ENCODE data around the gene HDAC5.
"Not testable (repeated sequence)": the region's sequence is repeated elsewhere in the genome, so short reads cannot be mapped to it uniquely, and the experiment has no call there.

Gene HDAC5

DNA sequence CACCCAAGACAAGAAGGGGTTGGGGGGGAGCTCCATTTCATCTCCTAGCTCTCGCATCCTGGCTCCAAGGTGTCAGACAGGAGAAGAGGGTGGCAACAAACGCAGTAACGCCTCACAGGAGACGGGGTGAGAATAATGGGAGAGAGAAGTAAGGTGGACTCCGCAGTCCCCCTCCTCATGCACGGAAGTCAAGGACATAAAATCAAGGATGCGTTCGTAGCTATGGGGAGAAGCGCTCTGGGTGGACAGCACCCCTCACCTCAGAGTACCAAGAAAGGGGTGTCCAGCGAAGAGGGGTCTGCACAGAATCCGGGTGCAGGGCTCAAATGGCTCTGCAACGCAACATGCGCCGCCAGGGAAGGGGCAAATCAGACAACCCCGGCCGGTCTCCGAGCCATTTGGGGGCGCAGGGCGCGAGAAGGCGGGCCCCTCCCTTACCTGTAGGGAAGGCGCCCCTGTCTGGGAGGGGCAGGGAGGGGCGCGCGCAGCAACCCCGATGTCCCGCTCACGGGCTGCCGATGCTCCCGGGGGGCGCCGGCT is 555 bp downstream of the HDAC5 start:
- H3K4me3 Mint-ChIP-seq, result peak overlapping the region; percentile 89 to 92
- H3K27ac Mint-ChIP-seq, result peak overlapping the region; percentile 94 to 95
- ATAC-seq (replicated peaks) (peak; percentile 18), DNase-seq (peak in 2 of 3 experiments; percentile 9 to 15)
- H3K27me3 Mint-ChIP-seq, result no peaks in the 10 kb centered on the region
- H3K4me1 Mint-ChIP-seq (ENCODE audit: low read depth in 2 of 2), result peaks cover 31 to 46% of the 10 kb centered on the region in 2 donors
- no peaks in the 10 kb centered on the region for H3K9me3 Mint-ChIP-seq
- H3K36me3 Mint-ChIP-seq (ENCODE audit: insufficient read depth), result peaks cover 20% of the 10 kb centered on the region

DNA sequence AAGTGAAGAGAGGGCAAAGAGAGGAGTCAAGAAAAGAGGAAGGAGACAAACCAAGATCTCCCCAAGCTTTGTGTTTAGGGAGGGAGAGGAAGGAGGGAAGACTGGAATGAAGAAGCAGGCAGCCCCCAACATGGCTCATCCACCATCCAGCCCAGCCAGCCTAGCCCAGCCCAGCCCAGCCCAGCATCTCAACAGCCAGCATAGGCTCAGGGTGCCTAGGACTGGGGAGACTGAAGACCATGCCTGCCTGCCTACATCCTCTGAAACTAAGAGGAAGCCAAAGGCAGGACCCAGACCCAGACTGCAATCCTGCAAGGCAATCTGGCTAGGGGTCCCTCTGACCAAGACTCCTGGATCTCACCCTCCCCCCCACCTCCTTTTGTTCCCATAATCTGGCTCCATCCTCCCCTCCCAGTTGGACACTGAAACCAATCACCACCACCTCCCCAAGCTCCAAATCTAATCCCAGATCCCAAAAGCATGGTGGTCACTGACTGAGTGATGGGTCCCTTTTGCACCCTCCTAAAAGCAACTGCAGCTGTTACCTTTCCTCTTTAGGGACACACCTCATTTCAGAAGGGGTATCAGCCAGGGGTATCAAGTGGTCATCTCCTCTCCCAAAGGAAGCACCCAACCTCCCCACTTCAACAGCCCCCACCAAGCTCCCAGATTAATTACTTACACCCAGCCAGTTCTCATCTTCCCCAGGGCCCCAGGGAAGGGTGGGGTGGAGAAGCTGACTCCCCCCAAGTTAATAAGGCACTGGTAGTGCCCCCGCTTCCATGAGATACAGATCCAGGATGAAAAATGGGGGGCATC is 1.2 kb downstream of the HDAC5 start:
- ATAC-seq (replicated peaks) (no peak), DNase-seq (no peak)
- Mint-ChIP-seq H3K4me3 (peak overlapping the region; percentile 89 to 92), H3K9me3 (no peaks in the 10 kb centered on the region), H3K27me3 (no peaks in the 10 kb centered on the region), H3K4me1 (ENCODE audit: low read depth in 2 of 2) (peaks cover 35 to 46% of the 10 kb centered on the region in 2 donors), H3K36me3 (ENCODE audit: insufficient read depth) (peaks cover 22% of the 10 kb centered on the region), H3K27ac (peak overlapping the region; percentile 93 to 95)

DNA sequence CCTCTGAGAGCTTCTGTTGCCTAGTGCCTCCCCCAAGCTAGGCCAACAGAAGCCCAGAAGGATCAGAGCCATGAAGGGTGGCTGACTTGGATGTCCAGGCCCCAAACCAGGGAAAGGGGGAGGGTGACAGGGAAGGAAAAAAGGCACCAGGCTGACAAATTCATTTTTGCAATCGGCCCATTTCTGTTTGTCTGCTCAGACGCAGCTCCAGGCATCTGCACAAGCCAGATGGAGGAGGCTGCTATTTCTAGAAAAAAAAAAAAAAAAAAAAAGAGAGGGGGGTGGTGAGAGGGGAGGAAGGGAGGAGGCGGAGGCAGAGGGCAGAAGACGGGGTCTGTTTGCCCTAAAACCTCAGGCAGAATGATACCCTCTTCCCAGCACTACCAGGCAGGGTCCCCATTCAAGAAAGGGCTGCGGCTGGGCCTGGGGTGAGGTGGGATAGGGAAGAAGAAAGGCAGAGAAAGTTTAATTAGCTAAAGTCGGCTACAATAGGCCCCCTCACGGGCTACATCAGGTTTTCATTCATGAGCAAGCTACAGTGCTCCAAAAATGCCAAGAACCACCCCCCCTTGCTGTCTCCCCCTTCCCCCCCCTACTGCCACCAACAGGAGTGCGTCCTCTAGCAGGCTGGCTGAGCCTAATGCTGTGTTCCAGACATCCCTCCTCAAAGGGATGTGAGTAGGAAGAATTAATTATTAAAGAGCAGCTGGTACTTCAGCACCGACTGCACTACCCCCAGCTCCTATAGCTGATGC is 2.4 kb downstream of the HDAC5 start:
- peak overlapping the region; percentile 89 to 92 for H3K4me3 Mint-ChIP-seq

DNA sequence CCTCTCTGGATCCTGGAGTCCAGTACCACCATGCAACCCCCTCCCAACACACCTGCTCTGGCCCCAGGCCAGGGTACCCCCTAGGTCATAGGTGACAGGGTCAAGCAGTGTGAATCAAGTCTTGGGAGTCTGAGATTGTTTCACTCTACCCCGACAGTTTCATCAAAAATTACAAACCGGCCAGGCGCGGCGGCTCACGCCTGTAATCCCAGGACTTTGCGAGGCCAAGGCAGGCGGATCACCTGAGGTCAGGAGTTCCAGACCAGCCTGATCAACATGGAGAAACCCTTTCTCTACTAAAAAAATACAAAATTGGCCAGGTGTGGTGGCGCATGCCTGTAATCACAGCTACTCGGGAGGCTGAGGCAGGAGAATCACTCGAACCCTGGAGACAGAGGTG is 3.2 kb downstream of the HDAC5 start:
- not testable (repeated sequence) for H3K27me3 Mint-ChIP-seq; H3K4me3 Mint-ChIP-seq; H3K9me3 Mint-ChIP-seq; DNase-seq; H3K27ac Mint-ChIP-seq; ATAC-seq (replicated peaks)
- Mint-ChIP-seq H3K4me1 (ENCODE audit: low read depth in 2 of 2) (peaks cover 49 to 58% of the 10 kb centered on the region in 2 donors), H3K36me3 (ENCODE audit: insufficient read depth) (peaks cover 27% of the 10 kb centered on the region)

More for the DNA sequence above, 2.4 kb downstream of the HDAC5 start:
- Mint-ChIP-seq H3K36me3 (ENCODE audit: insufficient read depth) (peaks cover 26% of the 10 kb centered on the region), H3K9me3 (no peaks in the 10 kb centered on the region), H3K4me1 (ENCODE audit: low read depth in 2 of 2) (peaks cover 45 to 51% of the 10 kb centered on the region in 2 donors), H3K27me3 (no peaks in the 10 kb centered on the region), H3K27ac (peak overlapping the region; percentile 93 to 95)
- DNase-seq (no peak), ATAC-seq (replicated peaks) (no peak)

DNA sequence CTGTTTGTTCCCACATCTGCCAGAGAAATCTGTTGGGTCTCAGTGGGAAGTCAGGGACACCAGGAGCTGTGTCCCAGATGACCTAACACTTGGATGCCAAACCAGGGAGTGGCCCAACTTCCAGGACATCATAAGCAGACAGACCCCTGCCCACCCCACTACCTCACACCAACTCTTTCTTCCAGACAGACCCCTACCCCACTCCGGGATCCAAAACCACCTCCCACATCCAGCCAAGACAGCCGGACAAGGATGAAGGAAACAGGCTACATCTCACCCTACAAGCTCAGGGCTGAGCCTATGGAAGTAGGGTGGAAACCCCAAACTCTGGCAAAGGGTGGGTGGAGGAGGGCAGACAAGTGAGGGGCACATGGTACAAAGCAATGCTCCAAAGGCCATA is 3.6 kb downstream of the HDAC5 start:
- ATAC-seq (replicated peaks) (no peak), DNase-seq (no peak)
- peaks cover 29% of the 10 kb centered on the region for H3K36me3 Mint-ChIP-seq (ENCODE audit: insufficient read depth)
- no peaks in the 10 kb centered on the region for H3K27me3 Mint-ChIP-seq
- peaks cover 49 to 58% of the 10 kb centered on the region in 2 donors for H3K4me1 Mint-ChIP-seq (ENCODE audit: low read depth in 2 of 2)
- no peaks in the 10 kb centered on the region for H3K9me3 Mint-ChIP-seq
- no peak overlapping the region for H3K4me3 Mint-ChIP-seq
- no peak overlapping the region for H3K27ac Mint-ChIP-seq

DNA sequence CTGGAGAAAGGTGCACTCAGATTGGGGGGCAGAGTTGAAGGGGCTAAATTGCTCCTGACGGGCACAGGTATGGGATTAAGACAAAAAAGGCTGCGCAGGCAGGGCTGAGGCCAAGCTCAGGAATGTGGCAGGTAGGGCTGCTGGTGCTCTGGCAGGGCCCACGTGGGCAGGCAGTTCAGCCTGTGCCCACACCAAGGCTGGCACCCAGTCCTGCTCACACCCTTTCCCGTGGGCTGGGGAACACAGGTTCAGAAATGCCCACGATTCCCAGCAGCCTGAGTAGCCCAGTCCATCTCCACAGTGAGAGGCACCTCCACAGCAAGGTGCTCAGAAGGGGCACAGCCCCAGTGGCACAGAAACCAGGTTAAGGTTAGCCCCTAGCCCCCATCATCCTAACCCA is 4.4 kb downstream of the HDAC5 start:
- Mint-ChIP-seq H3K9me3 (no peaks in the 10 kb centered on the region), H3K4me1 (ENCODE audit: low read depth in 2 of 2) (peaks cover 49 to 56% of the 10 kb centered on the region in 2 donors), H3K27me3 (no peaks in the 10 kb centered on the region), H3K4me3 (no peak overlapping the region), H3K27ac (no peak overlapping the region), H3K36me3 (ENCODE audit: insufficient read depth) (peaks cover 29% of the 10 kb centered on the region)
- DNase-seq, result no peak
- no peak for ATAC-seq (replicated peaks)

DNA sequence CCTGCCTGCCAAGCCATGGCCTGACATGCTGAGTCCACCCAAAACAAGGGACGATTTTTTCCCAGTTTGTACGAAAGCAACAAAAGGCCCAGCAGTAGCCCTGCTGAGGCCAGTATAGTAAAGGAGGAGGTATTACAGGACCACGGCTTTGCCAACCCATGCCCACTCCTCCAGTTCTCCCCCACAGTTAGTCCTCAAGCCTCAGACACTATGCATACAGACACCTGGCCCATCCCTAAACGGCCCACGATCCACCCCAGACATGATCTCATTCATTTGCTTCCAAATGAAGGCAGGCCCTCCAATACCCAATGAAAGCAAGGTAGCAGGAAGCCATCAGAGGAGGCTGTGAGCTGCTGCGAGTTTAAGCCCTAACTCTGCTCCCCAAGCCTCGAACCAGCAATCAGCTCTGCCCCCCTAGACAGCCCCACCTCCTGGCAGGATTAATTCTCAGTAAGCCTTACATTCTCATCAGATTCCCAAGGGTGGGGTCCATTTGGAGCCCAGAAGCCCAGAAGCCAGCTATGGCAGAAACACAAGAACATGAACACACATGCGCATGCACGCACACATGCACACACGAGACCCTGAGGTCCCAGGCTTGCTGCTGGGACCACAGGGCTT is 4.9 kb downstream of the HDAC5 start:
- H3K27me3 Mint-ChIP-seq, result no peaks in the 10 kb centered on the region
- no peak for DNase-seq
- H3K4me1 Mint-ChIP-seq (ENCODE audit: low read depth in 2 of 2), result peaks cover 50 to 54% of the 10 kb centered on the region in 2 donors
- no peaks in the 10 kb centered on the region for H3K9me3 Mint-ChIP-seq
- peaks cover 24% of the 10 kb centered on the region for H3K36me3 Mint-ChIP-seq (ENCODE audit: insufficient read depth)
- H3K27ac Mint-ChIP-seq, result peak overlapping the region in 1 of 2 donors; percentile 6
- no peak overlapping the region for H3K4me3 Mint-ChIP-seq
- no peak for ATAC-seq (replicated peaks)

DNA sequence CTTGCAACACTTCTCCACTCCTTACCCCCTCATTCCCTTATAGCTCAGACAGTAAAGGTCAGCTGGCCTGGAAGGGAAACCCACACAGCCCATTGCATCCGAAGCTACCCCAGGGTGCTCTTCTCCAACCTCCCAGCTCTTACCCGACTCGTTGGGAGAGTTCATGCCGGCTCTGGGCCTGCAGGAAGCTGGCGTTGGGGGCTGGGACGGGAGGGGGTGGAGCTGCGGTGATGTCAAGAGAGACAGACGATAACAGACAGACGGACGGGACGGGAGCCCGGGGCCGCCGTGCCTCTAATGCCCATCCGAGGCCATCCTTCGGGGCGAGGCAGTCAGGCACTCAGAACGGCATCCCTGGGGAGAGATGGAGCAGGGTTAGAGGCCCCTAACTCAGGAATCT is 6.1 kb downstream of the HDAC5 start:
- DNase-seq (no peak), ATAC-seq (replicated peaks) (no peak)
- Mint-ChIP-seq H3K27me3 (no peaks in the 10 kb centered on the region), H3K27ac (peak overlapping the region in 1 of 2 donors; percentile 6), H3K36me3 (ENCODE audit: insufficient read depth) (peaks cover 24% of the 10 kb centered on the region), H3K4me1 (ENCODE audit: low read depth in 2 of 2) (peaks cover 50 to 59% of the 10 kb centered on the region in 2 donors), H3K4me3 (no peak overlapping the region), H3K9me3 (no peaks in the 10 kb centered on the region)

DNA sequence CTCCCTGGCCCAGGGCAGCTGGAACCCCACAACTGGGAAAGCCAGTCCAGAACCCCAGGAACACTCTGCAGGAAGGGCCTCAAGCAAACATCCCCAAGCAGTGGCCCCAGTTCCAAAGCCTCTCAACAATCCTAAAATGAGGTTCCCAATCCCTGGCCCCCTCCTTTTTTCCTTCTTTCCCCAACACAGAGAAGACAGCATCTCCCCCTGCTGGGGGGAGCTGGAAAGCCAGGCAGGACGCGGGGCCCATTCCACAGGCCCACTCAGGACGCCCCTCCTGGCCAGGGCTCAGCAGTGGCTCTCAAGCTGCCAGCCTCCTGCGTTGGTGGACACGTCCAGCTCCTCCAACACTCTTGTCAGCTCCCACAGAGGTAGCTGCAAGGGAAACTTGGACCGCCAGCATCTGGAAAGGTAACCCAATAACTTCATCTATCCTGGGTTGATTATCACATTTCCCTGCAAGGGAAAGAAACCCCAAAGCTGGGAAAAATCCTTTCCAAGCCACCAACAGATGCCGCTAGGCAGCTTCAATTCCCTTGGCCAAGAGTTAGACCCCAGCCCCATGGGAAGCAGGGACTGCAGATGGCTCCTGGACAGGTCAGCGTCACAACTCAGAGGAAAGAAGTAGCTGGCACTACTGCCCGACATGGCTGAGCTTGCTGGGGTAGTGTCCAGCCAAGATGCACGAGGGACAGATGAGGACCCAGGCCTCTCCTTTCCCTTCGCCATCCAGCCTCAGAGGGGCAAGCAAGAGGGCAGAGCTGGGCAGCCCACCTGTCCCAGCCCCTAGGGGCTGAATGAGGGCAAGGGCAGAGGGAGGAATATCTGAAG is 7.6 kb downstream of the HDAC5 start:
- no peak for DNase-seq
- peaks cover 25% of the 10 kb centered on the region for H3K36me3 Mint-ChIP-seq (ENCODE audit: insufficient read depth)
- peaks cover 47 to 59% of the 10 kb centered on the region in 2 donors for H3K4me1 Mint-ChIP-seq (ENCODE audit: low read depth in 2 of 2)
- no peak overlapping the region for H3K4me3 Mint-ChIP-seq
- H3K9me3 Mint-ChIP-seq, result no peaks in the 10 kb centered on the region
- peak; percentile 40 for ATAC-seq (replicated peaks)
- peak overlapping the region in 1 of 2 donors; percentile 20 for H3K27ac Mint-ChIP-seq
- no peaks in the 10 kb centered on the region for H3K27me3 Mint-ChIP-seq

DNA sequence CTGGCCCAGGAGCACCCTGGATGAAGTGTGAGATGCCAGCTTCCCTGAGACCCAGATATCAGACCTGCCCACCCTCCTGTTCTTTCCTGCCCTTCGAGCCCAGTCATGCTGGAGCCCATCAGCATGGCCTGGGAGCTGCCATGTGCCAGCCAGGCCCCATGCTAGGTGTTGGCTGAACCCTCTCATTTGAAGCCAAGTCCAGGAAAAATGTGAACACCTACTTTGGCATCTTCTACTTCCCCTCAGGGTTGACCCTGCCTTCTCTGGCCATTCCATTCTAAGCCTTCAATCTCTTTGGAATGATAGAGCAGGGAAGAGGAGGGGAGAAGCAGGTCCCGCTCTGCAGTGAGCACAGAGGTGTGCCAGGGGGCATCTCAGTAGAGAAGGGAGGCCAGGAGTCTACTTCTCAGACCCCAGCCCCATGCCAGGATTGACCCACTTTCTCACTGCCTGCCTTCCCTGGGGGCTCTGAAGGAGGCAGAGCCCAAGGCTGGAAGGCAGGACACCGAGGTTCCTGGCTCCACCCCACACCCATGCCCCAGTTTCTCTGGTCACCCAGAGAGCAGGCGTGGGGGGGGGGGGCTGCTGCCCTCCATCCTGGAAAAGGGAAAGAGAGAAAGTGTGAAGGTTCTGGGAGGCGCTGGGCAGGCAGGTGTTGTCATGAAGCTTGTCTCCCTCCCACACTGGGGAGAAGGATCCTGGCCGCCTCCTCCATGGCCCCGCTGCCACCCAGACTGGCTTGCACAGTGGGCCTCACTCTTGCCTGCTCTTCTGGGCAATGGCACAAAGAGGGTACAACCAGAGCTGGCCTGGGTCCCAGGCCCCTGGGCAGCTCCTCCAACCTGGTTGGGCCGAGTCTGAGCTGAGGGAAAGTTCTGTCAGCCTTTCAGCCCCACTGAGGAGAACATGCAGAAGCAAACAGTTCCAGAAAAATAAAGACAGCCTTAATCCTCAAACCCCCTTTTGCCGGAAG is 9.3 kb downstream of the HDAC5 start:
- peaks cover 45 to 48% of the 10 kb centered on the region in 2 donors for H3K4me1 Mint-ChIP-seq (ENCODE audit: low read depth in 2 of 2)

DNA sequence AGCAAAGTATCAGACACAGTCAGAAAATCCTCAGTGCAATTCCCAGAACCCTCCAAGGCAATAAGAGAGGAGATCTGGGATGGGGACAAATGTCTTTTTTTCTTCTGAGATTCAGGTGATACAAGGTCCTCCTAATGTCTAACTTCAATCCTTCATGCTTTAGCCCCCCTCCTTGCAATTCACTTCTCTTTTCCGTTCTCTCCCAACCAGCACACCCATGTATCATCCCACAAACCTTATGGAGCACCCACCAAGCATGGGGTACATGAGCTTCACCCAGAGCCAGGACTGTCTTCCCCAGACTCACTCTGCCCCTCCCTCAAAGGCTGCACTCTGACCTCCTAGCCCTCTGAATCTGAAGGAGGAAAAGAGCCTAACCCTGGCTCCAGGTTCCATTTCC is 10.1 kb downstream of the HDAC5 start:
- Mint-ChIP-seq H3K27me3 (no peaks in the 10 kb centered on the region), H3K36me3 (ENCODE audit: insufficient read depth) (peaks cover 27% of the 10 kb centered on the region), H3K9me3 (no peaks in the 10 kb centered on the region), H3K4me1 (ENCODE audit: low read depth in 2 of 2) (peaks cover 38 to 41% of the 10 kb centered on the region in 2 donors), H3K4me3 (no peak overlapping the region), H3K27ac (peak overlapping the region; percentile 21 to 69)
- DNase-seq, result no peak
- ATAC-seq (replicated peaks), result no peak

More for the DNA sequence above, 9.3 kb downstream of the HDAC5 start:
- H3K4me3 Mint-ChIP-seq, result no peak overlapping the region
- H3K9me3 Mint-ChIP-seq, result no peaks in the 10 kb centered on the region
- H3K36me3 Mint-ChIP-seq (ENCODE audit: insufficient read depth), result peaks cover 25% of the 10 kb centered on the region
- peak overlapping the region in 1 of 2 donors; percentile 21 for H3K27ac Mint-ChIP-seq
- no peaks in the 10 kb centered on the region for H3K27me3 Mint-ChIP-seq
- no peak for DNase-seq
- no peak for ATAC-seq (replicated peaks)

Measured in effector memory CD8-positive, alpha-beta T cell (primary cell).